ENCODE data around the gene LYG1. TPM values are rescaled to one million over a fixed set of nuclear protein-coding genes. Genes with fewer than 3 reads are reported as not detected.

Gene LYG1
- total RNA-seq, 2 donors from 2014 or later: 1.1 to 1.8 TPM

DNA sequence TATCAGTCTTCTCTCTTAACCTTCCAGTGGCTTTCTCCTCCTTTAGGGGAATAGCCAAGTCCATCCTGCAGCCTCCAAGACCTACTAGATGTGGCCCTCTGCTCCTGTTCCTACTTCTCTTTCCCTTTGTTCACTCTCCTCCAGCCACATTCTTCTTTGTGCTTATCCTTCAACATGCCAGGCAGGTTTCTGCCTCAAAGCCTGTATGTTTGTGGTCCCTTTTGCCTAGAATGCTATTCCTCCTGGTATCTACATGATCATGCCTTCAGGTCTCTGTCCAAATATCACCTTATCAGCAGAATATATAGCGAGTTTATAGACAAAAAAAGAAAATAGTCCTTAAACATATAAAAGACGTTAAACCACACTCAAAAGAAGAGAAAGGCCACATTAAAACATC lies 51.0 kb downstream of the LYG1 start:
- peaks cover 4% of the 10 kb centered on the region for H3K4me1 Mint-ChIP-seq
- ATAC-seq (no peak), DNase-seq (no peak)
- no peak overlapping the region for H3K4me3 Mint-ChIP-seq
- peaks cover 4% of the 10 kb centered on the region for H3K36me3 Mint-ChIP-seq (ENCODE audit: low read depth)
- no peaks in the 10 kb centered on the region for H3K27me3 Mint-ChIP-seq
- no peak overlapping the region for H3K27ac Mint-ChIP-seq
- H3K9me3 ChIP-seq (ENCODE audit: control insufficient read depth, low read length, poor library complexity, severe bottlenecking): no peaks in the 10 kb centered on the region

DNA sequence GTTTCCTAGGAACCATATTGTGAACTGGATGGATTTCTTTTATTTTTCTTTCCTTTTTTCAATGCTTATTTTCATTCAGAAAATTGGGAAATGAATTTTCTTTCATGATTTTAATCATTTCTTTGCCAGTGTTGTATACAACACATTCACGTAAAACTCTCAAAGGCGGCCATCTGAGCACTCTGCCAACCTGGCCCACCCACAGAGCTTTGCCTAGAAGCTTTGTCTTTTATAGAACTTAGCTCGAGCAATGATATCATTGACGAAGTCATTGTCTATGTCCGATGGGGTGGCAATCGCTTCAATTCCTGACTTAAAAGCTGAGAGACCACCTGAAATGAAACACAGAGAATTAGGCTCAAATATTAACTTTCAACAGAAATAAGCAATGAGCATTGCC lies 58.8 kb downstream of the LYG1 start:
- H3K27me3 Mint-ChIP-seq: no peaks in the 10 kb centered on the region
- H3K36me3 Mint-ChIP-seq (ENCODE audit: low read depth): peaks cover 7% of the 10 kb centered on the region
- H3K4me3 Mint-ChIP-seq: no peak overlapping the region
- H3K27ac Mint-ChIP-seq: no peak overlapping the region
- ATAC-seq (no peak), DNase-seq (no peak)
- no peaks in the 10 kb centered on the region for H3K9me3 ChIP-seq (ENCODE audit: control insufficient read depth, low read length, poor library complexity, severe bottlenecking)
- H3K4me1 Mint-ChIP-seq: no peaks in the 10 kb centered on the region

DNA sequence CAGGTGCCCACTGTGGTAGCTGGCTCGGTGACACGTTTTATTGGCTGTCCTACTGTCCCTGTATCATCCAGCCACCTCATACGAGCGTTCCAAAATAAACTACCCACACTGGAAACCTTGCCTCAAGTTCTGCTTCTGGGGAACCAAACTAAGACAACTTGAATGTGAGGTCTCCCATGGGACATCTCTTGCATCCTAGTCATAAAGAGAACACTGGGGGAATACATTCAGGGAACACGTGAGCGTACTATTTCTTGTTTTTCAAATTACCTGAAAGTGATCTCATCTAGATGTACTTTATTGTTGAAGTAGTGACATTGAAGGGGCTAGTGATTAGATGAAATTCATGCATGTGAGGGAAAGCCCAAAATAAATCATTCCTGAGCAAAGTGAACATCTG lies 60.6 kb downstream of the LYG1 start:
- Mint-ChIP-seq H3K36me3 (ENCODE audit: low read depth) (peaks cover 5% of the 10 kb centered on the region), H3K27me3 (no peaks in the 10 kb centered on the region), H3K27ac (no peak overlapping the region), H3K4me1 (no peaks in the 10 kb centered on the region), H3K4me3 (no peak overlapping the region)
- H3K9me3 ChIP-seq (ENCODE audit: control insufficient read depth, low read length, poor library complexity, severe bottlenecking): no peaks in the 10 kb centered on the region
- ATAC-seq: no peak
- DNase-seq: no peak

- Mint-ChIP-seq H3K36me3 (ENCODE audit: low read depth) (peaks cover 5% of the 10 kb centered on the region), H3K27ac (no peak overlapping the region), H3K4me3 (no peak overlapping the region), H3K27me3 (no peaks in the 10 kb centered on the region), H3K4me1 (no peaks in the 10 kb centered on the region)
- no peak for DNase-seq
- ATAC-seq: no peak
- no peaks in the 10 kb centered on the region for H3K9me3 ChIP-seq (ENCODE audit: control insufficient read depth, low read length, poor library complexity, severe bottlenecking)
Measured at GRCh38 chr2:99238599-99238998, 62.4 kb downstream of the LYG1 start.

Other genes starting within 250 kb of the LYG1 start
- 1 to 10 TPM; 2.4 to 2.7 TPM for gene C2orf15, start 159.5 kb downstream of the LYG1 start, total RNA-seq
- 1 to 10 TPM; 7.7 to 8.3 TPM for gene TSGA10, start 146.3 kb downstream of the LYG1 start, total RNA-seq
- 10 to 100 TPM in 1 of 2 donors, 1 to 10 TPM in 1; 9.7 to 11.0 TPM for gene LIPT1, start 146.2 kb downstream of the LYG1 start, total RNA-seq
- gene MITD1, start 120.1 kb downstream of the LYG1 start, total RNA-seq: 10 to 100 TPM; 24.5 to 26.4 TPM
- 10 to 100 TPM; 14.1 to 14.2 TPM for gene MRPL30, start 120.0 kb downstream of the LYG1 start, total RNA-seq
- not detected for gene LYG2, start 45.5 kb downstream of the LYG1 start, total RNA-seq
- 10 to 100 TPM in 1 of 2 donors, 1 to 10 TPM in 1; 9.0 to 10.1 TPM for gene TXNDC9, start 35.1 kb upstream of the LYG1 start, total RNA-seq
- gene EIF5B, start 36.2 kb upstream of the LYG1 start, total RNA-seq: 10 to 100 TPM; 35.9 to 36.2 TPM
- 10 to 100 TPM; 41.7 to 47.3 TPM for gene REV1, start 188.8 kb upstream of the LYG1 start, total RNA-seq